ENCODE measurements around the gene ZNF593OS. TPM values are rescaled to one million over a fixed set of nuclear protein-coding genes. Genes with fewer than 3 reads are reported as not detected.
A peak's percentile ranks its signal among the peaks of the same experiment; 100 is the strongest.

Gene ZNF593OS
- total RNA-seq (not detected), polyA plus RNA-seq (ENCODE audit: insufficient read depth, low read depth, low replicate concordance) (not detected)
- long read RNA-seq, donor 1: 0 reads
- long read RNA-seq, donor 2: 0 reads
- long read RNA-seq, donor 3: 0 reads
- long read RNA-seq, donor 4: 0 reads
- long read RNA-seq, donor 5: 0 reads
- long read RNA-seq, donor 6: 0 reads
- long read RNA-seq, donor 7: 0 reads
- long read RNA-seq, donor 8: 0 reads
- long read RNA-seq, donor 9: 0 reads
- long read RNA-seq, donor 10: 0 reads

- intact Hi-C loops (cut with DNase I): no loop called here
- peak within 1 kb of the TSS; percentile 81 to 95 (median 83) for H3K4me3 ChIP-seq (ENCODE audit: low read length in 3 of 3)
- no peaks in the 10 kb centered on the region for H3K27me3 ChIP-seq (ENCODE audit: control insufficient read depth, insufficient read depth, low read length)
- H3K27ac ChIP-seq (ENCODE audit: low read depth in 2 of 2, low read length in 2 of 2): no peak within 1 kb of the TSS
- H3K36me3 ChIP-seq (ENCODE audit: control insufficient read depth in 2 of 3, insufficient read depth in 3 of 3, low read length in 3 of 3): peaks cover 0 to 3% (median 0%) of the 10 kb centered on the region in 3 donors
- no peak within 1 kb of the TSS for H3K9ac ChIP-seq (ENCODE audit: low read length in 3 of 3)
- no peak for TF ChIP-seq CTCF (IDR thresholded peaks at IDR 0.05; ENCODE audit: borderline replicate concordance, extremely low read depth, insufficient read depth)
- H3K4me1 ChIP-seq (ENCODE audit: control insufficient read depth in 2 of 3, insufficient read depth in 2 of 3, low read depth in 1 of 3, low read length in 3 of 3): peaks cover 0 to 6% (median 5%) of the 10 kb centered on the region in 3 donors
- DNase-seq (no peak), FAIRE-seq (no peak)
- H3K9me3 ChIP-seq (ENCODE audit: control insufficient read depth in 2 of 3, insufficient read depth in 1 of 3, low read length in 3 of 3): no peaks in the 10 kb centered on the region
Measured at GRCh38 chr1:26171084-26172072, at the start of gene ZNF593OS. ZNF593OS (minus strand) TSS chr1:26171832; CDS start chr1:26171661, 171 bp downstream.

GRCh38 chr1:26221094-26221493 lies 49.5 kb upstream of the ZNF593OS start:
- no peaks in the 10 kb centered on the region for H3K9me3 ChIP-seq (ENCODE audit: control insufficient read depth in 2 of 3, insufficient read depth in 1 of 3, low read length in 3 of 3)
- intact Hi-C loops (cut with DNase I): no loop called here
- H3K9ac ChIP-seq (ENCODE audit: low read length in 3 of 3): no peak overlapping the region
- no peak for TF ChIP-seq CTCF (IDR thresholded peaks at IDR 0.05; ENCODE audit: borderline replicate concordance, extremely low read depth, insufficient read depth)
- FAIRE-seq (no peak), DNase-seq (no peak)
- no peak overlapping the region for H3K27ac ChIP-seq (ENCODE audit: low read depth in 2 of 2, low read length in 2 of 2)
- H3K4me3 ChIP-seq (ENCODE audit: low read length in 3 of 3): no peak overlapping the region
- peaks cover 0 to 3% (median 0%) of the 10 kb centered on the region in 3 donors for H3K4me1 ChIP-seq (ENCODE audit: control insufficient read depth in 2 of 3, insufficient read depth in 2 of 3, low read depth in 1 of 3, low read length in 3 of 3)
- H3K27me3 ChIP-seq (ENCODE audit: control insufficient read depth, insufficient read depth, low read length): peaks cover 2% of the 10 kb centered on the region
- no peaks in the 10 kb centered on the region for H3K36me3 ChIP-seq (ENCODE audit: control insufficient read depth in 2 of 3, insufficient read depth in 3 of 3, low read length in 3 of 3)

GRCh38 chr1:26220199-26220912 lies 48.7 kb upstream of the ZNF593OS start:
- Histone ChIP-seq H3K27ac (ENCODE audit: low read depth in 2 of 2, low read length in 2 of 2) (no peak overlapping the region), H3K4me3 (ENCODE audit: low read length in 3 of 3) (no peak overlapping the region), H3K4me1 (ENCODE audit: control insufficient read depth in 2 of 3, insufficient read depth in 2 of 3, low read depth in 1 of 3, low read length in 3 of 3) (peaks cover 0 to 3% (median 0%) of the 10 kb centered on the region in 3 donors), H3K9ac (ENCODE audit: low read length in 3 of 3) (no peak overlapping the region), H3K36me3 (ENCODE audit: control insufficient read depth in 2 of 3, insufficient read depth in 3 of 3, low read length in 3 of 3) (no peaks in the 10 kb centered on the region), H3K9me3 (ENCODE audit: control insufficient read depth in 2 of 3, insufficient read depth in 1 of 3, low read length in 3 of 3) (no peaks in the 10 kb centered on the region), H3K27me3 (ENCODE audit: control insufficient read depth, insufficient read depth, low read length) (no peaks in the 10 kb centered on the region)
- peak in 3 of 5 donors; percentile 22 to 39 (median 24) for DNase-seq
- intact Hi-C loops (cut with DNase I): no loop called here
- FAIRE-seq: no peak
- TF ChIP-seq CTCF (IDR thresholded peaks at IDR 0.05; ENCODE audit: borderline replicate concordance, extremely low read depth, insufficient read depth): no peak

Data from kidney (tissue), 22 donors.